Lower lobe of right lung (tissue), 2 donors: ENCODE results near the gene UCK1. TPM values are rescaled to one million over a fixed set of nuclear protein-coding genes. Genes with fewer than 3 reads are reported as not detected.

ENCODE experiments used
- ATAC-seq, 2 donors: fragments of 200-7000 bp; cut with Tn5 transposase; one replicate each; pipeline ENCODE4 v1.9.1; 2020 to 2022; ENCODE audit warnings: mild to moderate bottlenecking in 2 of 2, moderate library complexity in 2 of 2
- DNase-seq: peaks from one replicate; pipeline ENCODE4 v3.0.0-alpha.2; 2020
- H3K27ac ChIP-seq: fragments of 200-600 bp; one replicate; pipeline ENCODE4 v1.8.0; 2022
- H3K27me3 ChIP-seq: fragments of 200-600 bp; one replicate; pipeline ENCODE4 v1.8.0; 2022; ENCODE audit warnings: low read depth
- H3K36me3 ChIP-seq: fragments of 200-600 bp; one replicate; pipeline ENCODE4 v1.8.0; 2022; ENCODE audit warnings: mild to moderate bottlenecking
- H3K4me1 ChIP-seq: fragments of 200-600 bp; one replicate; pipeline ENCODE4 v1.8.0; 2022
- H3K4me3 ChIP-seq: fragments of 200-600 bp; one replicate; pipeline ENCODE4 v1.8.0; 2022; ENCODE audit warnings: mild to moderate bottlenecking
- H3K9me3 ChIP-seq: fragments of 200-600 bp; one replicate; pipeline ENCODE4 v1.8.0; 2022
- intact Hi-C: fragments of 100-400 bp; cut with DNase I; formaldehyde crosslinking; loops from one replicate; pipeline ENCODE4 v1.11.0; 2022
- total RNA-seq: library from RNA; stranded (reverse); fragmentation: NEBNext Ultra II Directional; extraction: Animal tissue kit (Norgen Biotek cat#: 25700); gene quantifications from one replicate; pipeline ENCODE4 v1.2.1, GENCODE V29; 2021
- TF ChIP-seq, protein P1 (sequence below): fragments of 200-600 bp; IDR thresholded peaks from one replicate; pipeline ENCODE4 v1.8.0; 2022; ENCODE audit warnings: antibody characterized with exemption, mild to moderate bottlenecking
- donor health status: DM: no; HTN: yes; CAD: no; lungs with severe emphysema.

UCK1 gene
- total RNA-seq, 1 donor from 2014 or later = 25.9 TPM

DNA sequence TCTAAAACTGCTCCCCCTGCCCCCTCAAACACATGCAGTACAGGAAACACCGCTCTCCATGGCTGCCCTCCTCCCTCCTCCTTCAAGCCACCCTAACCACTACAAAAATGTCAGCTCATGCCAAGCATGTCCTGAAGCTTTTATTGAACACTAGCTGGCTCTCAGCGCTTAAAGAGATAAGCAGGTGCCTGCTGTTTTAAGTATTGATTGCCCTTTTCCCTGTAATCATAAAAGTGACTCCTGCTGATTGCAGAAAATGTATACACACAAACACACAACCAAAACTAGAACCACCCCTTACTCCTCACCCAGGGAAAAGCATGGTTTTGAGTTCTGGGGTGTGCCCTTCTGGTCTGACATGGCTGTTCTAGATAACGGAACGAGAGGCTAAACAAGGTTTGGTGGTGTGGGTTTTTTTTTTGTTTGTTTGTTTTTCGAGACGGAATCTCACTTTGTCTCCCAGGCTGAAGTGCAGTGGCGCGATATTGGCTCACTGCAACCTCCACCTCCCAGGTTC lies 3.7 kb upstream of the UCK1 start:
- Histone ChIP-seq H3K36me3 (peaks cover 2% of the 10 kb centered on the region), H3K27me3 (no peaks in the 10 kb centered on the region), H3K9me3 (no peaks in the 10 kb centered on the region), H3K27ac (no peak overlapping the region), H3K4me3 (no peak overlapping the region), H3K4me1 (peaks cover 13% of the 10 kb centered on the region)
- TF ChIP-seq, protein P1, sequence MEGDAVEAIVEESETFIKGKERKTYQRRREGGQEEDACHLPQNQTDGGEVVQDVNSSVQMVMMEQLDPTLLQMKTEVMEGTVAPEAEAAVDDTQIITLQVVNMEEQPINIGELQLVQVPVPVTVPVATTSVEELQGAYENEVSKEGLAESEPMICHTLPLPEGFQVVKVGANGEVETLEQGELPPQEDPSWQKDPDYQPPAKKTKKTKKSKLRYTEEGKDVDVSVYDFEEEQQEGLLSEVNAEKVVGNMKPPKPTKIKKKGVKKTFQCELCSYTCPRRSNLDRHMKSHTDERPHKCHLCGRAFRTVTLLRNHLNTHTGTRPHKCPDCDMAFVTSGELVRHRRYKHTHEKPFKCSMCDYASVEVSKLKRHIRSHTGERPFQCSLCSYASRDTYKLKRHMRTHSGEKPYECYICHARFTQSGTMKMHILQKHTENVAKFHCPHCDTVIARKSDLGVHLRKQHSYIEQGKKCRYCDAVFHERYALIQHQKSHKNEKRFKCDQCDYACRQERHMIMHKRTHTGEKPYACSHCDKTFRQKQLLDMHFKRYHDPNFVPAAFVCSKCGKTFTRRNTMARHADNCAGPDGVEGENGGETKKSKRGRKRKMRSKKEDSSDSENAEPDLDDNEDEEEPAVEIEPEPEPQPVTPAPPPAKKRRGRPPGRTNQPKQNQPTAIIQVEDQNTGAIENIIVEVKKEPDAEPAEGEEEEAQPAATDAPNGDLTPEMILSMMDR = no peak
- ATAC-seq (no peak), DNase-seq (no peak)
- intact Hi-C loops = no loop called here

DNA sequence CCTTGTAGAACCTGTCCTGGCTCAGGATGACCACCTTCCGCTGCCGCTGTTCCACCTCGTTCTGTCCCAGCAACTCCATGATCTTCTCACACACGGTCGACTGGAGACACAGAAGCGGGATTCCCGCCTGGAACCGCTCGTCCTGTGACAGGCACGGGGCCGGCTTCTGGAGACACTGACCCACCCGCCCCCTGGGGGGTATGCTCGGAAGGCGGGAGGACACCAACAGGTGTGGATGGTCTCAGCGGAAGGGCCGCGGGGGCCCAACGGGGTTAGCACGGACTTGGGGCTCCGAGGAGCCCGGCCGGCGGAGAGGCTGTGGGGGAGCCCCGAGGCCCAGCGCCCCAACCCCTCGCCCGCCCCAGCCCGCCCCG lies 530 bp downstream of the UCK1 start:
- Histone ChIP-seq H3K9me3 (no peaks in the 10 kb centered on the region), H3K4me1 (peaks cover 16% of the 10 kb centered on the region), H3K27me3 (no peaks in the 10 kb centered on the region), H3K27ac (peak overlapping the region; percentile 86), H3K36me3 (peaks cover 44% of the 10 kb centered on the region), H3K4me3 (peak overlapping the region; percentile 78)
- DNase-seq (peak; percentile 61), ATAC-seq (peak; percentile 13 to 40)
- TF ChIP-seq, protein P1 = peak; percentile 27
- intact Hi-C loops = no loop called here

DNA sequence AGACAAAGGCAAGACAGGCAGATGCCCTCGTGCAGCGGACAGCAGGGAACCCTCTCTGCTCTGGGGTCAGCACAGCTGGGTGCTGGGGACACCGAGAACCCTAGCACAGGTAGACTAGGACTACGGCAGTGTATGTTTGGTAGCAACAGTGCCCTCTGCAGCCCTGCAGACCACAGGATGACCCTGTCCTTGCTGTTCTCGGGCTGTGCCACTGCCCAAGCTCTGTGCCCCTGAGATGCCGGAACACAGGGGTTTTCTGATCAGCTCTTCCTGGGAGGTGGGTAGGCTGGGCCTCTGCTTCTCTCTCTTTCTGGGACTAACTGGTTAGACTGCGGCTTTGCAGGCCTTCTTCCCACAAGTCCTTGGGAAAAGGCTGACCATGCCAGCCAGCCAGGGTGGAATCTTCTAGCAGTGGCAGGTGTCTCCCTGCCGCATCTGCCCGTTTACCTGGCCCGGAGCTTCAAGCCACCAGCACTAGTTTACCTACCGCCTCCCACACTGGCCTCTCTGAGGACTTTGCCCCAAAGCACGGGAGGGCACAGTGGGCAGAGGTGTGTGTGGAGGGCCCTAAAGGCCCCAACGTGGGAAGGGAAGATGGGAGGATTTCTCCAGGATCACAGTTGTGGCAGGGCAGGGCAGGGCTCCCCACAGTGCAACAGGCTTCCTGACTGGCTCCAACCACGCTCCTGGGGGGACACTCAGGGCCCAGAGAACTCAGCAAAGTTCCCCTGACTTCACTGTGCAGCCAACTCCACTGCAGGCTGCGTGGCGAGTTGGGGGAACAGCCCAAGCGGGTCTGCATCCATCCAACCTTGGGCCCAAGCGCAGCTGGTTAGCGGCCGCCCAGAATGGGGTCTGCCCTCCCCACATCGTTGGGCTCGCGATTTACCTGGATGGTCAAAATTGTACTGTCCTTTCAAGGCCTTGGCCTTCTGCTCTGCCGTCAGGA lies 1.2 kb downstream of the UCK1 start:
- no peak for ATAC-seq
- Histone ChIP-seq H3K27me3 (no peaks in the 10 kb centered on the region), H3K4me3 (peak overlapping the region; percentile 78), H3K27ac (peak overlapping the region; percentile 86), H3K36me3 (peaks cover 51% of the 10 kb centered on the region), H3K4me1 (peaks cover 16% of the 10 kb centered on the region), H3K9me3 (no peaks in the 10 kb centered on the region)
- intact Hi-C loops = no loop called here
- DNase-seq = no peak
- TF ChIP-seq, protein P1 = no peak

DNA sequence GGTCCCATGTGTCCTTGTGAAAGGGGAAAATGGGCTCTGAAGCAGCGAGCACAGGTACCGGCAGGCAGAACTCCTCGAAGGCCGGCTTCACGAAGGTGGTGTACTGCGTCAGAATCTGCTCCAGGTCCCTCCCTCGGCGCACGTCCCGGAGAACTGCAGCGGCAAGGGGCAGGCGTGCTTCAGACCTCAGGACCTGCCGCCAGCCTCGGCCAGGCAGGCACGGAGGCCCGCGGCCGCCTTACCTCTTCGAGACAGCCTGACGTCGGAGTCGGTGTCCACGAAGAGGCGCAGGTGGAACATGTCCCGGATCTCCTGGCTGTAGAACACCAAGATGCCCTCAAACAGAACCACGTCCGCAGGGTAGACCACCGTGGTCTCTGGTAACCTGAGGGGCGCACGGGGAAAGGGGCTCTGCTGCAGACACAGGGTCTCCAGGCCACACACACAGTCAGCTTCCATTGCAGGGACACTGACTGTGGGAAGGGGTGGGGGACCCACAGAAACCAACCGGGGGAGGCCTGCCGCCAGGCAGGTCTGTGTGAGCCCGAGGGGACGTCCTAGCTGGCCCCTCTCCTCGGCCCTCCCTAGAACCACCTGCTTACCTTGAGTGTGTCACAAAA lies 2.1 kb downstream of the UCK1 start:
- H3K36me3 ChIP-seq = peaks cover 60% of the 10 kb centered on the region
- ATAC-seq (no peak), DNase-seq (no peak)
- H3K9me3 ChIP-seq = no peaks in the 10 kb centered on the region
- TF ChIP-seq, protein P1 = no peak
- H3K4me1 ChIP-seq = peaks cover 16% of the 10 kb centered on the region
- H3K27ac ChIP-seq = no peak overlapping the region
- H3K4me3 ChIP-seq = no peak overlapping the region
- intact Hi-C loops = no loop called here
- H3K27me3 ChIP-seq = no peaks in the 10 kb centered on the region

DNA sequence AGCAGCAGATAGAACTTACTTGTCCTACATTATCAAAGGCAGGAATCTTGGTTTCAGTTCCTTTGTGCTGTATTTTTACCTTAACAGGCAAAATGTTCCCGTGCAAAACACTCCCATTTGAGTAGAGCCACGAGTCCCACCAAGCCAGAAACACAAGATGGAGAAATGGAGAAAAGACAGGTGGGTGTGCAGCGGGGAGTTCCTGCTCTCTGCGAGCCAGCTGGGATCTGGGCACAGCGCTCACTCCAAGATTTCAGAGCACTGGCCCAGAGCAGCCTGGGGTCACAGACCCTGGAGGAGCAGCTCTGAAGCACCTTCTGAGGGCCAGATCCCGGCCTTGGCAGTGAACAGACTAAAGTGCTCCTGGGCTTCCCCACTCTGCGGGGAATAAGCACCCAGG lies 2.9 kb downstream of the UCK1 start:
- TF ChIP-seq, protein P1 = no peak
- Histone ChIP-seq H3K9me3 (no peaks in the 10 kb centered on the region), H3K27me3 (no peaks in the 10 kb centered on the region), H3K27ac (no peak overlapping the region), H3K4me1 (peaks cover 16% of the 10 kb centered on the region), H3K4me3 (no peak overlapping the region), H3K36me3 (peaks cover 68% of the 10 kb centered on the region)
- DNase-seq (no peak), ATAC-seq (no peak)
- intact Hi-C loops = no loop called here
